GM18499 (cell line): ENCODE measurements around the gene KIF18B.

ENCODE experiments used
- ATAC-seq: cut with Tn5 transposase; IDR thresholded peaks from one replicate; pipeline ENCODE4 v1.9.1; 2021; ENCODE audit warnings: moderate number of reproducible peaks; ENCODE audit not compliant: insufficient read depth, unreplicated experiment

Gene KIF18B

GRCh38 chr17:44884941-44885340 is 62.6 kb downstream of the KIF18B start:
- no peak for ATAC-seq

- ATAC-seq = no peak
Observed at GRCh38 chr17:44881145-44881544, 66.4 kb downstream of the KIF18B start.

GRCh38 chr17:44880062-44880461 is 67.5 kb downstream of the KIF18B start:
- no peak for ATAC-seq

GRCh38 chr17:44879376-44879775 is 68.2 kb downstream of the KIF18B start:
- no peak for ATAC-seq

- ATAC-seq = no peak
Observed at GRCh38 chr17:44878627-44879221, 68.8 kb downstream of the KIF18B start.

- no peak for ATAC-seq
Observed at GRCh38 chr17:44877121-44877520, 70.5 kb downstream of the KIF18B start.

GRCh38 chr17:44875761-44876160 is 71.8 kb downstream of the KIF18B start:
- no peak for ATAC-seq
